ENCODE measurements around the gene CNTNAP2.

CNTNAP2 gene

DNA sequence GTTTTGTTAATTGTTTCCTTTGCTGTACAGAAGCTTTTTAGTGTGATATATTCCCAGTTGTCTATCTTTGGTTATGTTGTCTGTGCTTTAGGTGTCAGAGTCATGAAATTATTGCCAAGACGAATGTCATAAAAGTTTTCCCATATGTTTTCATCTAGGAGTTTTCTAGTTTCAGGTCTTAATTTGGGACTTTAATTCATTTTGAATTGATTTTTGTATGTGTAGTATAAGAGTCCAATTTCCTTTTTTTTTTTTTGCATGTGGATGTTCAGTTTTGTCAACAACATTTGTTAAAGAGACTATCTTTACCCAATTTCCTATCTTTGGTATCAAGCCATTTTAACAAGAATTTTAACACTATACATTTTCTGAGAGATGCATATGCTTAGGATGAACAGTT lies 432.2 kb downstream of the CNTNAP2 start:
- FAIRE-seq = no peak
- no peak for TF ChIP-seq SPI1 (IDR thresholded peaks at IDR 0.05; ENCODE audit: low read depth, low read length)
- TF ChIP-seq POLR2A (IDR thresholded peaks at IDR 0.05; ENCODE audit: low read depth, low read length) = no peak
- no peak for TF ChIP-seq POU2F2 (IDR thresholded peaks at IDR 0.05; ENCODE audit: low read depth, low read length)
- no peak for TF ChIP-seq POLR2AphosphoS5 (IDR thresholded peaks at IDR 0.05; ENCODE audit: low read depth, low read length)
- TF ChIP-seq TAF1 (IDR thresholded peaks at IDR 0.05; ENCODE audit: low read depth, low read length) = no peak
- TF ChIP-seq PAX5 (IDR thresholded peaks at IDR 0.05; ENCODE audit: insufficient read depth, low read length, severe bottlenecking) = no peak
- DNase-seq (ENCODE audit: insufficient read length, low spot score) = no peak

DNA sequence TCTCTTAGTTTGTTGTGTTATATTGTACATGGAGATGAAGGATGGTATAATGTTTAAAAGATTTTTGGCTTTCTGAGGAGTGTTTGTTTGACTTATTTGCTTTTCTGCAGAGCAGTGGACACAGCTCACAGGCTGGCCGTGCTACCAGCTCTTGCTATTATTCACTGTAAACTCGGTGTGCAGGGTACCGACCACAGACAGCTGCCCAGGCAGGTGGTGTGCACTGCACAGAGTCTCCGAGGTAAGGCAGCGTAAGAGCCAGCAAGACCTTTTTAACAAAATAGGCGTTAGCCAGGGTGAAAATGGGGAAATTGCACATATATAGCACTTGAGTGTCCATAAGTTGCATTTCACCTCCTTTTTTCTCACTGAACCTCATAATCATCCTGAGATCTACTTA lies 438.0 kb downstream of the CNTNAP2 start:
- TF ChIP-seq TAF1 (IDR thresholded peaks at IDR 0.05; ENCODE audit: low read depth, low read length) (no peak), PAX5 (IDR thresholded peaks at IDR 0.05; ENCODE audit: insufficient read depth, low read length, severe bottlenecking) (no peak)
- DNase-seq (ENCODE audit: insufficient read length, low spot score) = no peak
- no peak for FAIRE-seq

DNA sequence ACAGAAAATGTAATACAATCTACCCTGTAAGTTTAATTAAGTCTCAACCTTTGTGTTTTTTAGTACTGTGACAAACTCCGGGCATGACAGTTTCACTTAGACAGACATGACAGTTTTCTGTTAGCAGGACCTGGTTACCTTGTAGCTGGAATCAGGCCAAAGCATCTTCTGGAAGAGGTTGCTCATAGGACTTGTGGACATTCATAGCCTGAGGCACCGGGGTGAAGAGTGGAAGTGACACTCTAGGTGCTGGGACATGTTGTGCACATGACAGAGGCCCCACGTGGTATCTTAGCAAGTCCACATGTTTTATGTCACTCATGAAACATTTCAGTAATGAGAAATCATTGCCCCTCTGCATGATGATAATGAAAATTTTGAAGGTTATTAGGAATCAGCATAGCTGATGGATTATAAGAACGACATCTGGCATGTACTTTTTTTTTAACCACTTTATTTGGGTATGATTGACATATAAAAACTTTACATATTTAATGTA lies 441.4 kb downstream of the CNTNAP2 start:
- DNase-seq (ENCODE audit: insufficient read length, low spot score) = no peak
- TF ChIP-seq PAX5 (IDR thresholded peaks at IDR 0.05; ENCODE audit: insufficient read depth, low read length, severe bottlenecking) (no peak), POLR2AphosphoS5 (IDR thresholded peaks at IDR 0.05; ENCODE audit: low read depth, low read length) (no peak), POLR2A (IDR thresholded peaks at IDR 0.05; ENCODE audit: low read depth, low read length) (no peak), TAF1 (IDR thresholded peaks at IDR 0.05; ENCODE audit: low read depth, low read length) (no peak)
- no peak for FAIRE-seq

DNA sequence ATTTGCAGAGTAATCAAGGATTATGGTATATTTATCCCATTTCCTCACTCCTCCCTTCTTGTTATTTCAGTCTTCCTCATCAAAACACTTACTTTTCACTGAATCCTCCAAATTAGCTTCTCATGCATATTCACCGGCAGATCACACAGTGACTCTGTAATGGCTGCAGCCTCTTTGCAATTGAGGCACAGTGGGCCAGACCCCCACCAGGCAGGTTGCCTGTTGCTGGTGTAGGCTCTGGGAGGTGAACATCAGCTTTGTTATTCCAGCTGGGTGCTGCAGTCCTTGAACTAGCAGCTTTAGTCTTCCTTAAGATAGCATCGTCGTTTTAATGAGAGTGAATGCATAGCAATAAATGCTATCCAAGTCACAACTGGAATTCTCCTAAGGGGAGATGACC lies 449.3 kb downstream of the CNTNAP2 start:
- no peak for FAIRE-seq
- TF ChIP-seq PAX5 (IDR thresholded peaks at IDR 0.05; ENCODE audit: insufficient read depth, low read length, severe bottlenecking) (no peak), POU2F2 (IDR thresholded peaks at IDR 0.05; ENCODE audit: low read depth, low read length) (no peak), TAF1 (IDR thresholded peaks at IDR 0.05; ENCODE audit: low read depth, low read length) (no peak), POLR2AphosphoS5 (IDR thresholded peaks at IDR 0.05; ENCODE audit: low read depth, low read length) (no peak), SPI1 (IDR thresholded peaks at IDR 0.05; ENCODE audit: low read depth, low read length) (no peak), POLR2A (IDR thresholded peaks at IDR 0.05; ENCODE audit: low read depth, low read length) (no peak)

DNA sequence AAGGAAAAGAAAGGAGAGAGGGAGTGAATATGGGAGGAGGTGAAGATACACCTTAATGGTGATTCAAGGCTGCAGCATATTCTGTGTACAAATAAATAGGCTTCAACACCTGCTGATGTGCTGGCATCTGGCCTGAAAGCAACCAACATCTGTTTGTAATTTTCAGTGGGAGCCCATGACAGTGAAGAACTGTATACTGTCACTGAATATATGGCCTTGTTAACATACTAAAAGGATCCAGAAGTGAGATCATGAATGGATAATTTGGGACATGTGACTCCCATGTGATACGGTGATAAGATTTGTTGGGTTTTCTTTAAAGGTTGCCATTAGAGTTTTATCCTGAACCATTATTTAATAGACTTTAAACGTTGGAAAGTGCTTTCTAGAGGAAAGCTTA lies 459.3 kb downstream of the CNTNAP2 start:
- no peak for FAIRE-seq
- TF ChIP-seq POLR2A (IDR thresholded peaks at IDR 0.05; ENCODE audit: low read depth, low read length) = no peak
- no peak for TF ChIP-seq POU2F2 (IDR thresholded peaks at IDR 0.05; ENCODE audit: low read depth, low read length)
- TF ChIP-seq POLR2AphosphoS5 (IDR thresholded peaks at IDR 0.05; ENCODE audit: low read depth, low read length) = no peak
- no peak for TF ChIP-seq PAX5 (IDR thresholded peaks at IDR 0.05; ENCODE audit: insufficient read depth, low read length, severe bottlenecking)
- TF ChIP-seq TAF1 (IDR thresholded peaks at IDR 0.05; ENCODE audit: low read depth, low read length) = no peak
- TF ChIP-seq SPI1 (IDR thresholded peaks at IDR 0.05; ENCODE audit: low read depth, low read length) = no peak
- no peak for DNase-seq (ENCODE audit: insufficient read length, low spot score)

More for the DNA sequence above, 449.3 kb downstream of the CNTNAP2 start:
- DNase-seq (ENCODE audit: insufficient read length, low spot score) = no peak

DNA sequence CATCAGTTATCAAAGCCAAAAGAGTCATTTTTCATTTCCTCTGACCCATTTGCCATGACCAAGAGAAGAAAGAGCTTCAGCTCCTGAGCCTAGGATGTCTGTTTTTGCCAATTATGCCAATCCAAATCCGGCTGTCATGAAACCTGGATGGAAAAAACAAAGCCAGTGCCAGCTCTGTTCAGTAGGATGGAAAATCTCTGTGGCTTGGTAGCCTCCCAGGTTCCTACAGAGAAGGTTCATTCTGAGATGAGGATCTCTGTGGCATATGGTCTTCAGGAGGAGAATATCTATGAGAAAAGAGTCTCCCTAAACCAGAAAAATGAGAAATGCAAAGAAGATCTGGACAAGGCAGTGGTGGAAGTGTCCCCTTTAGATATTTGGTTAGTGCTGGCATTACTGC lies 475.4 kb downstream of the CNTNAP2 start:
- TF ChIP-seq POLR2A (IDR thresholded peaks at IDR 0.05; ENCODE audit: low read depth, low read length) (no peak), SPI1 (IDR thresholded peaks at IDR 0.05; ENCODE audit: low read depth, low read length) (no peak), TAF1 (IDR thresholded peaks at IDR 0.05; ENCODE audit: low read depth, low read length) (no peak), POLR2AphosphoS5 (IDR thresholded peaks at IDR 0.05; ENCODE audit: low read depth, low read length) (no peak), POU2F2 (IDR thresholded peaks at IDR 0.05; ENCODE audit: low read depth, low read length) (no peak), PAX5 (IDR thresholded peaks at IDR 0.05; ENCODE audit: insufficient read depth, low read length, severe bottlenecking) (no peak)
- no peak for DNase-seq (ENCODE audit: insufficient read length, low spot score)
- no peak for FAIRE-seq

DNA sequence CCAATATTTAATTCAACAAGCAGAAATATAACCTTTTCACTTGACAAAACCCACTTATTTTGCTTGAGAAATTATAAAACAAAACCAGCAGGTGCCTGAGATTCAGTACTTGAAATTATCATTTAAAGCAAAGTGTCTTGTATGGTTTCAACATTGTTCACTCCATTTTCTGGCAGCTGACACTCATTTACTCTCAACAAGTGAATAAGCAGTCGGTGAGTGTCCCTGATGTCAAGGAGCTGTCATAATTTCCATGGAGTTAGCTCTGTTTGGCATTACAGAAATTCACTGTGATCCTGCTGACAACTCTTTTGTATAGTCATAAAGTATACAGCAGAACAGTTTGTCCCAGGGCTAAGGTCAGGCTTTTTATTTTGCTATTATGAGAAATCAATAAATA lies 490.0 kb downstream of the CNTNAP2 start:
- FAIRE-seq (no peak), DNase-seq (ENCODE audit: insufficient read length, low spot score) (no peak)
- TF ChIP-seq POLR2A (IDR thresholded peaks at IDR 0.05; ENCODE audit: low read depth, low read length) = no peak

DNA sequence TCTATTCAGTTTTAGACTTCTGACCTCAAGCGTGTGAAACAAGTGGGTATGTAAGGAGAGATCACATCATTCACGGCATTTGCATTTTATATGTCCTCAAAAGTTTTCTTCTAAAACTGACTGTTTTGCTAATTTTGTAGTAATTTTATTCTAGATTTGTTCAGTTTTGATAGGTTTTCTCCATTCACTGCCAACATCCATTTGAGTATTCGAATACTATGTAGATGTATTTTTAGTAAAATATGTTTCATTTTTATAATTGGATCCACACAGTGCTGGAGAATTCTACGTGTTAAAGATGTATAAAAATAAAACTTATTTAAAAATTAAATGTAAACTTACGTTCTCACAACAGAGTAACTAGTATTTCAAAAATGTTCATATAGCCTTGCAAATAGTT lies 503.0 kb downstream of the CNTNAP2 start:
- DNase-seq (ENCODE audit: insufficient read length, low spot score) (no peak), FAIRE-seq (no peak)
- TF ChIP-seq TAF1 (IDR thresholded peaks at IDR 0.05; ENCODE audit: low read depth, low read length) (no peak), SPI1 (IDR thresholded peaks at IDR 0.05; ENCODE audit: low read depth, low read length) (no peak), POLR2AphosphoS5 (IDR thresholded peaks at IDR 0.05; ENCODE audit: low read depth, low read length) (no peak), POLR2A (IDR thresholded peaks at IDR 0.05; ENCODE audit: low read depth, low read length) (no peak), POU2F2 (IDR thresholded peaks at IDR 0.05; ENCODE audit: low read depth, low read length) (no peak)

DNA sequence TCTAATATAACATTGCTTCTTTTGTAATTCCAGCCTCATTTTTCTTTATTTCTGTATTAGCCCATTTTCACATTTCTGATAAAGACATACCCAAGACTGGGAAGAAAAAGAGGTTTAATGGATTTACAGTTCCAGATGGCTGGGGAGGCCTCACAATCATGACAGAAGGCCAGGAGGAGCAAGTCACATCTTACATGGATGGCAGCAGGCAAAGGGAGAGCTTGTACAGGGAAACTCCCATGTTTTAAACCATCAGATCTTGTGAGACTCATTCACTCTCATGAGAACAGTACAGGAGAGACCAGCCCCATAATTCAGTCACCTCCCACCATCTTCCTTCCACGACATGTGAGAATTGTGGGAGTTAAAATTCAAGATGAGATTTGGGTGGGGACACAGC lies 510.3 kb downstream of the CNTNAP2 start:
- no peak for TF ChIP-seq POLR2AphosphoS5 (IDR thresholded peaks at IDR 0.05; ENCODE audit: low read depth, low read length)
- TF ChIP-seq PAX5 (IDR thresholded peaks at IDR 0.05; ENCODE audit: insufficient read depth, low read length, severe bottlenecking) = no peak
- TF ChIP-seq POLR2A (IDR thresholded peaks at IDR 0.05; ENCODE audit: low read depth, low read length) = no peak
- TF ChIP-seq SPI1 (IDR thresholded peaks at IDR 0.05; ENCODE audit: low read depth, low read length) = no peak
- TF ChIP-seq POU2F2 (IDR thresholded peaks at IDR 0.05; ENCODE audit: low read depth, low read length) = no peak
- no peak for FAIRE-seq

DNA sequence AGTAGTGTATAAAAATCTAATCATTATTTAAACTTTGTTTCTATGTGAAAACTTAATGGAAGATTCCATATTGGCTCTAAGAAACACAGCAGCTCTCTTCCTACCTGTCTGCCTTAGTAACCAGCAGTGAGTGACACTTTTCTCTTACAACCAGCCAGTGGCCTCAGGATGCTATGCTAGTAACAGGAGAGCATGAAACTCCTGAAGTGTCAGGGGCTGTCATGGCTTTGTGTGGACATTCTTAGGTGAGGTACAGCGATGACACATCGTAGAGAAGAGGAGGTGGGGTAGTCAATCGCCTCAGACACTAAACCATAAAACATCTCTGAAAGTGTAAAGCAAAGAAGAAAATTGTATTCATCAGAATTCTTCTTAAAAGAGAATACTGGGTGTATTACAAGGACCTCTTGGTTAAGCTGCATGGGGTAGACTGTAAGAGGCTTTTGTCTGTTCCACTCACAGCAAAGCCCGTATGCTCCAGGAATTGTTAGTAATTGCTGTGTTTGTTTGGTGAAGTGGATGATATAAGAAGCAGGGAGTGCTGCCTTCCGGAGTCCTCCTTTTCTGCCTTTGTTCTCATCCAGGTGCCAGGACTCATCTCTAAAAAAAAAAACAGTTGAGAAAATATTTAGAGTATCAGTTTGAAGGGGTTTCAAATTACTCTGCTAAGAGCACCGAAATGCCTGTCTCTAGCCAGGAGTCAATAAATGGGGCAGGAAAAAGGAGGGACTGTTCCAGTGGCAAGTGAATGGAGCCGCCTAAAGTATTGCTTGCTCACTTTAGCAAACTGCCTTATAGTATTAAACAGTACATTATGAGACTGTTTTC lies 518.8 kb downstream of the CNTNAP2 start:
- TF ChIP-seq TAF1 (IDR thresholded peaks at IDR 0.05; ENCODE audit: low read depth, low read length) (no peak), POLR2A (IDR thresholded peaks at IDR 0.05; ENCODE audit: low read depth, low read length) (no peak), SPI1 (IDR thresholded peaks at IDR 0.05; ENCODE audit: low read depth, low read length) (no peak), POLR2AphosphoS5 (IDR thresholded peaks at IDR 0.05; ENCODE audit: low read depth, low read length) (no peak), PAX5 (IDR thresholded peaks at IDR 0.05; ENCODE audit: insufficient read depth, low read length, severe bottlenecking) (no peak), POU2F2 (IDR thresholded peaks at IDR 0.05; ENCODE audit: low read depth, low read length) (no peak)
- no peak for FAIRE-seq
- DNase-seq (ENCODE audit: insufficient read length, low spot score) = no peak

More for the DNA sequence above, 510.3 kb downstream of the CNTNAP2 start:
- DNase-seq (ENCODE audit: insufficient read length, low spot score) = no peak
